Kasumi-1 (cell line): Measurements from ENCODE around the gene BRD1.

Experiments used
- DNase-seq, 2 experiments: peaks; one replicate each; lab custom pipeline; 2025; lab: John Stamatoyannopoulos, UW

Gene BRD1

GRCh38 chr22:49727191-49727880 lies 100.3 kb downstream of the BRD1 start:
- DNase-seq = no peak

GRCh38 chr22:49726701-49727101 lies 101.0 kb downstream of the BRD1 start:
- no peak for DNase-seq

- no peak for DNase-seq
Observed at GRCh38 chr22:49726022-49726681, 101.5 kb downstream of the BRD1 start.

- no peak for DNase-seq
Observed at GRCh38 chr22:49725516-49725915, 102.2 kb downstream of the BRD1 start.

GRCh38 chr22:49724893-49725489 lies 102.7 kb downstream of the BRD1 start:
- DNase-seq = peak; percentile 57 to 60

GRCh38 chr22:49724030-49724892 lies 103.4 kb downstream of the BRD1 start:
- peak in 1 of 2 experiments; percentile 9 for DNase-seq

- DNase-seq = no peak
Observed at GRCh38 chr22:49723478-49724029, 104.1 kb downstream of the BRD1 start.
